Measurements from ENCODE around the gene LMX1B. TPM values are rescaled to one million over a fixed set of nuclear protein-coding genes. Genes with fewer than 3 reads are reported as not detected.

LMX1B gene
- total RNA-seq, 1 donor from 2014 or later = 0.71 TPM

- DNase-seq (ENCODE audit: low spot score) = no peak
- ATAC-seq = no peak
- intact Hi-C loops (cut with DNase I) = no loop called here
Measured at GRCh38 chr9:126687930-126688461, 74.3 kb downstream of the LMX1B start.

GRCh38 chr9:126688617-126689016, 74.9 kb downstream of the LMX1B start:
- no peak for DNase-seq (ENCODE audit: low spot score)
- intact Hi-C loops (cut with DNase I) = no loop called here
- ATAC-seq = no peak

GRCh38 chr9:126689027-126689825, 75.5 kb downstream of the LMX1B start:
- DNase-seq (ENCODE audit: low spot score) (no peak), ATAC-seq (no peak)

GRCh38 chr9:126690431-126691051, 76.8 kb downstream of the LMX1B start:
- intact Hi-C loops (cut with DNase I) = no loop called here
- no peak for DNase-seq (ENCODE audit: low spot score)
- no peak for ATAC-seq

More at GRCh38 chr9:126689027-126689825, 75.5 kb downstream of the LMX1B start:
- intact Hi-C loops (cut with DNase I) = no loop called here

- no peak for DNase-seq (ENCODE audit: low spot score)
- no peak for ATAC-seq
- intact Hi-C loops (cut with DNase I) = no loop called here
Measured at GRCh38 chr9:126692041-126692758, 78.5 kb downstream of the LMX1B start.

GRCh38 chr9:126692759-126693427, 79.2 kb downstream of the LMX1B start:
- intact Hi-C loops (cut with DNase I) = no loop called here
- ATAC-seq = no peak

GRCh38 chr9:126693428-126693944, 79.8 kb downstream of the LMX1B start:
- intact Hi-C loops (cut with DNase I) = no loop called here
- ATAC-seq = no peak
- DNase-seq (ENCODE audit: low spot score) = no peak

More at GRCh38 chr9:126692759-126693427, 79.2 kb downstream of the LMX1B start:
- no peak for DNase-seq (ENCODE audit: low spot score)

- DNase-seq (ENCODE audit: low spot score) (no peak), ATAC-seq (no peak)
- intact Hi-C loops (cut with DNase I) = no loop called here
Measured at GRCh38 chr9:126694206-126695081, 80.7 kb downstream of the LMX1B start.

- no peak for DNase-seq (ENCODE audit: low spot score)
- intact Hi-C loops (cut with DNase I) = no loop called here
- ATAC-seq = no peak
Measured at GRCh38 chr9:126695186-126695585, 81.5 kb downstream of the LMX1B start.

GRCh38 chr9:126695701-126696400, 82.1 kb downstream of the LMX1B start:
- intact Hi-C loops (cut with DNase I) = no loop called here
- no peak for DNase-seq (ENCODE audit: low spot score)
- no peak for ATAC-seq

GRCh38 chr9:126696401-126697145, 82.8 kb downstream of the LMX1B start:
- no peak for ATAC-seq
- intact Hi-C loops (cut with DNase I) = no loop called here
- no peak for DNase-seq (ENCODE audit: low spot score)

- ATAC-seq = no peak
- DNase-seq (ENCODE audit: low spot score) = no peak
- intact Hi-C loops (cut with DNase I) = no loop called here
Measured at GRCh38 chr9:126697330-126697729, 83.6 kb downstream of the LMX1B start.

GRCh38 chr9:126698251-126698650, 84.5 kb downstream of the LMX1B start:
- no peak for ATAC-seq
- no peak for DNase-seq (ENCODE audit: low spot score)
- intact Hi-C loops (cut with DNase I) = no loop called here

- DNase-seq (ENCODE audit: low spot score) (no peak), ATAC-seq (no peak)
- intact Hi-C loops (cut with DNase I) = no loop called here
Measured at GRCh38 chr9:126698756-126699155, 85.0 kb downstream of the LMX1B start.

- DNase-seq (ENCODE audit: low spot score) (no peak), ATAC-seq (no peak)
- intact Hi-C loops (cut with DNase I) = no loop called here
Measured at GRCh38 chr9:126699401-126699881, 85.7 kb downstream of the LMX1B start.

GRCh38 chr9:126700296-126700695, 86.6 kb downstream of the LMX1B start:
- DNase-seq (ENCODE audit: low spot score) = no peak
- no peak for ATAC-seq
- intact Hi-C loops (cut with DNase I) = no loop called here

Measured in sciatic nerve (tissue), 2 donors.